GM21423 (cell line): ENCODE data around the gene ACBD6.

Experiments
- ATAC-seq: cut with Tn5 transposase; IDR thresholded peaks from one replicate; pipeline ENCODE4 v1.9.1; 2021; ENCODE audit warnings: mild to moderate bottlenecking, moderate library complexity; ENCODE audit not compliant: unreplicated experiment

The ACBD6 gene

GRCh38 chr1:180271272-180272255 lies 230.8 kb downstream of the ACBD6 start:
- no peak for ATAC-seq

- no peak for ATAC-seq
Measured at GRCh38 chr1:180270530-180271271, 231.7 kb downstream of the ACBD6 start.

GRCh38 chr1:180269645-180270529 lies 232.5 kb downstream of the ACBD6 start:
- ATAC-seq: no peak

GRCh38 chr1:180268556-180269075 lies 233.8 kb downstream of the ACBD6 start:
- ATAC-seq: no peak

GRCh38 chr1:180267761-180268555 lies 234.4 kb downstream of the ACBD6 start:
- no peak for ATAC-seq

GRCh38 chr1:180267211-180267561 lies 235.2 kb downstream of the ACBD6 start:
- ATAC-seq: no peak

GRCh38 chr1:180266275-180267210 lies 235.8 kb downstream of the ACBD6 start:
- ATAC-seq: no peak

- ATAC-seq: no peak
Measured at GRCh38 chr1:180265871-180266270, 236.5 kb downstream of the ACBD6 start.

- ATAC-seq: no peak
Measured at GRCh38 chr1:180265201-180265600, 237.2 kb downstream of the ACBD6 start.

GRCh38 chr1:180264595-180264994 lies 237.8 kb downstream of the ACBD6 start:
- no peak for ATAC-seq

- no peak for ATAC-seq
Measured at GRCh38 chr1:180262628-180263488, 239.5 kb downstream of the ACBD6 start.

GRCh38 chr1:180261524-180262155 lies 240.7 kb downstream of the ACBD6 start:
- no peak for ATAC-seq

- ATAC-seq: no peak
Measured at GRCh38 chr1:180261030-180261429, 241.3 kb downstream of the ACBD6 start.

- no peak for ATAC-seq
Measured at GRCh38 chr1:180260541-180260940, 241.8 kb downstream of the ACBD6 start.

- ATAC-seq: no peak
Measured at GRCh38 chr1:180259431-180260338, 242.7 kb downstream of the ACBD6 start.

- ATAC-seq: no peak
Measured at GRCh38 chr1:180258935-180259334, 243.4 kb downstream of the ACBD6 start.
